ENCODE data around the gene GRB2.

The GRB2 gene

DNA sequence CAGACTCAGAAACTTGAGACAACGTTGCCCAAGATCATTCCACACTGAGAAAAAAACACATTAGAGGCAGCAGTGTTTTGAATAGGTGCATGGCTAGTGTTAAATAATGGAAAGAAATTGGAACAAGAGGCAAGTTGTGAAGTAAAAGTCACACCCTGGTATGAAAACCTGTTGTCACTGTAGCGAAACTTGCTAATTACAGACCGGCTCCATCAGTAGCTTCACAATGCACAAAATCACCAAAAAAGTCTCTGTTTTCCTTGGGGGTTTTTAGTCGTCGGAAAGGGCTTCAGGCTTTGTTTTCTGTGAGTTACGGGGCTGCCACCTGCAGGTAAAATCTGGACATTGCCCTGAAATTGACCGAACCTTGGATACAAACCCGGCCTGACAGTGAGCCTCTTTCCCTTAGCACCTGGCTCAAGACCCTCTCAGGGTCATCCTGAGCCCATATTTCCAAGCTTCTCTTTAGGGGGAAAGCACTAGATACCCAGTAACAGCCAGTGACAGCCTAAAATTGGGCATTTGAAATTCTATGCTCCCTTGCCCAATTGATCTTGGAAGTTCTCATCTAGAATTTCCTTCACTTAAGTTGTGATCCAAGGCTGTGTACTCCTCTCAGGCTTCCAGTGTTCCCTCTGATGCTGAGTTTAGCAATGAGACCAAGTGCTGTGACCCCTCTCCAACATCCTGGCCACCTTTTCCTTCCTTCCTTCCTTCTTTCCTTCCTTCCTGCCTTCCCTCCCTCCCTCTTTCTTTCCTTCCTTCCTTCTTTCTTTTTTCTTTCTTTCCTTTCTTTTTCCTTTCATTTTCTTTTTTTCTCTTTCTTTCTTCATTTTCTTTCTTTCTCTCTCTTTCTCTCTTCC, 7.2 kb upstream of the GRB2 start:
- peak; percentile 61 for DNase-seq

DNA sequence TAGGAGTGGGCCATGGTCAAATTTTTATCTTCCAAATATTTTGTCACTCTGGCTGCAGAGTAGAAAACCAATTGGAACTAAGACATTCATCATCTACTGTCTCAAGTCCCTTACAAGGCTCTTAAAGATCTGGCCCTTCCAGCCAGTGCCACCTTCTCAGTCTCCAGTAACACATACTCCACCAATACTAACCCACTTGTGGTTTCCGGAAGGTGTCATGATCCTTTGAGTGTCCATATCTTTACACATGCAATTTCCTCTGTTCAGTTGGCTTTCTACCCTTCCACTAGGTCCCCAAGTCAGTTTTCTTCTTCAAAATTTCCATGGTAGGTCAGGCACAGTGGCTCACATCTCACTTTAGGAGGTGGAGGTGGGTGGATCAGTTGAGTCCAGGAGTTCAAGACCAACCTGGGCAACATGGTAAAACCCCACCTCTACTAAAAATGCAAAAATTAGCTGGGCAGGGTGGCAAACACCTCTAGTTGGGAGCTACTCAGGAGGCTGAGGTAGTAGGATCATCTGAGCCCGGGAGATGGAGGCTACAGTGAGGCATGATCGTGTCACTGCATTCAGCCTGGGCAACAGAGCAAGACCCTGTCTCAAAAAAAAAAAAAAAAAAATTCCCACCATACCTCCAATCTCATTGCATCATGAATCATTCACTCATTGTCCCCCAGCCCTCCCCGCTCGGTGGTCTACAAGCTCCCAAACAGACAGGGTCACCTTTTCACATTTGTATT, 6.0 kb upstream of the GRB2 start:
- no peak for DNase-seq

DNA sequence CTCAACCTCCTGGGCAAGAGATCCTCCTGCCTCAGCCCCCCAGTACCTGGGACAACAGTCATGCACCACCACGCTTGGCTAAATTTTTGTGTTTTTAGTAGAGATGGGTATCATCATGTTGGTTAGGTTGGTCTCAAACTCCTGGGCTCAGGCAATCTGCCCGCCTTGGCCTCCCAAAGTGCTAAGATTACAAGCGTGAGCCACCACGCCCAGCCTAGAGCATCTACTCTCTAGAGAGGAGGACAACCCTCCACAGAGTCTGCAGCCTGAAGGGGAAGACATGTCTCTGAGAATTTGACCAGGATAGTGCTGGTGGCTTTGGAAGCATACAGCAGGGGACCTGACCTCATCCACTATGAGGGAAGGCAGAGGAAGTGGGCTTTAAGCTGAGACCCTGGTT, 4.7 kb upstream of the GRB2 start:
- DNase-seq, result no peak

DNA sequence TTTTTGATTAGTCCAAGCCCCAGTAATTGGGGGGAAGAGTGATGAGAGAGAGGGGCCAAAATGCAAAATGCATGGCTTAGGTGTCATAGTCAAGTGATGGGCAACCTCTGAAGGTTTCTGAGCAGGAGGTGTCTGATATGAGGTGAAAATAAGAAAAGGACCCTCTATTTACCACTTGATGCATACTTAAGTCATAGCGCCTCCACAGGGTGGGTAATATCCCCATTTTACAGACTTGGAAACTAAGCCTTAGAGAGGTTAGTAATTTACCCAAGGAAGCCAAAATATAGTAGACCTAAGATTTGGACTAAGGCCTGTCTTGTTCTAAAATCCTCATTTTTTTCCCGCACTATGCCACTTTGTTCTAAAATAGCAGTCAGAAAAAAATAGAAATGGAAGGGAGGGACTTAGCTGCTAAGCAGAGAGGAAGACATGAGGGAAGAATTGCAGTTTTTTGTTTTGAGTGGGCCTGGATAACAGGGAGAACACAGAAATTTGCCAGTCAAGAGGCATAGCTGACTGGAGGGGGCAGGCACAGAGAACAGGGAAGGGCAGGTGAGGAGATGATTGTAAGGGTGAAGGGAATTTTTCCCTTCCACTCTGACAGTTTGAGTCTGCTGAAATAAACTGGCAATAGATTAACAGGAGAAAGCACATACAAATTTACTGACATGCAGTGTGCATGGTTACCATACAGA, 2.3 kb upstream of the GRB2 start:
- DNase-seq, result no peak

DNA sequence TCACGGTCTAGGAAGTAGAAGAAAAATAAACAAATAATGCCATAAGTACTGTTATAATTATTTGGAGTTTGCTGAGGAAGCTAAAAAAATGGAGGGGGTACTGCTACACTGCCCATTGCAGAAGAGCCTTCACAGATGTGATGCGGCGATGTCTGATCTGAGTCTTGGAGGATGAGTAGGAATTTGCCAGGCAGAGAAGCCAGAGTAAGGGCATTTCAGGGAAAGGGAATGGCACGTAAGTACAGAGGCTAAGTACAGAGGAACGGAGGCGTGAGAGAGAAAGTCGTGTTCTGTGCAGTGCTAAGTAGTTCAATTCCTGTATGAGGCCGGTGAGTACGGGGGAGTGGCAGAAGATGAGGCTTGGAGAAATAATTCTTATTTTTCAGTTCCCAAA, 741 bp upstream of the GRB2 start:
- DNase-seq, result no peak

DNA sequence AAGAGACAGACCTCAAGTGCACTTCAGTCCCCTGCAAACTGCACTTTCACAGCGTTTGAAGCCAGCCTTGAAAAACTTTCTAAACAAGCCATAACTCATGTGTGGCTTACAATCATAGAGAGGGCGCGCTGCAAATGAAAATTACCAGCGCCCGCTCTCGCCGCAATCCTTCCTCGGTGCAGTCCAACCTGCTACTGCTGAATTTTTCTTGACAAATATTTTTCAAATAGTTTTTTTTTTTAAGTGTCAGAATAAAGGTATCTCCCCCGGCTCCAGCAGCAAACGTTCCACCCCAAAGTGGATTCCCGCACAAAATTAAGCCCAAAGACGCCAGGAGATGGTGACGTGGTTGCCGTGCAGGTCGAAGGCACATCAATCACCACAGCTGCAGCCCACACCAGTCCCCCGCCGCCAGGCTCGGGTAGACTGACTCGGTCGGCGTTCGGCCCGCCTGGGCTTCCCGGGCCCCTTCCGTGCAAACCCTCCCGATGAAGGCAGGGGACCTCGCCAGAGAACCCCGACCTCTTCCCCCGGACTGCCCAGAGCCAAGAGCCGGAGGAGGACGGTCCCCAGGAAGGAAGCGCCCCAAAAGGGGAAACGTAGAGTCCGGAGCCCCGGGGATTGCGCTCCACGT, 630 bp downstream of the GRB2 start:
- peak; percentile 56 for DNase-seq

DNA sequence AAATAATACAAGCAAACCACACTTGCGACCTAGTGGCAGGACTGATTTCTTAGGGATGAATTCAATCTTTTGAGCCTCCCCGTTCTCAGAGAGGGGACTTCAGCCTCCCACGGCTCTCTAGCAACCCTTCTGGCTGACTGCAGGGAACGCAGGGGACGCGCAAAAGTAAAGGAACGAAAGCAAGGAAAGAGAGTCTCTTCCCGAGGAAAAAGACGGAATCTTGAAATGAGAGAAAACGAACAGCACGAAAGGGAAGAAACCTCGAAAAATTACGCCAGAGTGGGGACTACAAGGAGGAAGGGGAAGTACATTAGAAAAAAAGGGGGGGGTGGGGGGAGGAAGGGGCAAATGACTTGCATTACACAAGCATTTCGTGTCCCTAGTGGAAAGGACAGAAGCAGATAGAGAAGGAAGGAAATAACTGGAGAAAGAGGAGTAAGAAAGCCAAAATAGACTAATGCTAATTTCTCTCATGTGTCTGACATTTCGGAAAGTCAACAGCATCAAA, 1.2 kb downstream of the GRB2 start:
- DNase-seq, result peak; percentile 38

DNA sequence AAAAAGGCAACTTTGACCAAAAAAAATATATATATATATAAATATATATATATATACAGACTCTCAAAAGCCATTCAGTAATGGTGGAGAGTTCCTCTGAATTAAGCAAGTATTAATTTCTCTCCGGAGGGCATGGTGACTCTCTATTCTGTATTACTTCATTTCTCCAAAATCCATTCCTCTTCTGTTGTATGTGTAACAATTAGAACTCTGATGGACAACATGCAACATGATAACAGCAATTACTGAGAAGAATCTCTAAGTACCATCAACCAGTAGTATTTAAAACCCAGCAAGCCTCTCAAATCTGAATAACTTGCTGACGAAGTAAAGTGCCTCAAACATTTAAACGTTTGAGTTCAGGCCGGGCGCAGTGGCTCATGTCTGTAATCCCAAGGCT, 2.3 kb downstream of the GRB2 start:
- no peak for DNase-seq

DNA sequence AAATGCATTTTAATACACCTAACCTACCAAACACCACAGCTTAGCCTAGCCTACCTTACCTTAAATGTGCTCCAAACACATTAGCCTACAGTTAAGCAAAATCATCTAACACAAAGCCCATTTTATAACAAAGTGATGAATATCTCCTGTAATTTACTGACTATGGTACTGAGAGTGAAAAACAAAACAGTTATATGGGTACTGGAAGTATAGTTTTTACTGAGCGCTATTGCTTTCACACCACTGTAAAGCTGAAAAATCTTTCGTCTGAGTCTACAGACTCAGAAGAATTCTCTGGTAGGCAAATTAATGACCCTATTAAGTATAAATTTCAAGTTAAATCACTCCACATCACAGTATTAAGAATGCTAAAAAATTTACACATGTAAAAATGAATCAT, 3.5 kb downstream of the GRB2 start:
- DNase-seq, result no peak

DNA sequence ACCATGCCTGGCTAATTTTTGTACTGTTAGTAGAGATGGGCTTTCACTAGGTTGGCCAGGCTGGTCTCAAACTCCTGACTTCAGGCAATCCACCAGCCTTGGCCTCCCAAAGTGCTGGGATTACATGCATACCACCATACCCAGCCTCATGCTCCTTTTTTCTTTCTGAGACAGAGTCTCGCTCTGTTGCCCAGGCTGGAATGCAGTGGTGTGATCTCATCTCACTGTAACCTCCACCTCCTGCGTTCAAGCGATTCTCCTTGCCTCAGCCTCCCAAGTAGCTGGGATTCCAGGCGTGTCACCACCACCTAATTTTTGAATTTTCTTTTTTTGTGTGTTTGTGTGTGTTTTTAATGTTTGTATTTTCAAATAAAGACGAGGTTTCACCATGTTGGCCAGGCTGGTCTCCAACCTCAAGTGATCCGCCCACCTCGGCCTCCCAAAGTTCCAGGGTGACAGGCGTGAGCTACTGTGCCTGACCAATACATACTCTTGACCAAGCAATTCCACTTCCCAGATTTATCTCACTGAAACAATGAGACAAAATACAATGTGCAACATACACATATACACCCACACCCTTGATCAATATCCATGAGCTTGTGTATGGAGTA, 5.0 kb downstream of the GRB2 start:
- DNase-seq, result no peak

DNA sequence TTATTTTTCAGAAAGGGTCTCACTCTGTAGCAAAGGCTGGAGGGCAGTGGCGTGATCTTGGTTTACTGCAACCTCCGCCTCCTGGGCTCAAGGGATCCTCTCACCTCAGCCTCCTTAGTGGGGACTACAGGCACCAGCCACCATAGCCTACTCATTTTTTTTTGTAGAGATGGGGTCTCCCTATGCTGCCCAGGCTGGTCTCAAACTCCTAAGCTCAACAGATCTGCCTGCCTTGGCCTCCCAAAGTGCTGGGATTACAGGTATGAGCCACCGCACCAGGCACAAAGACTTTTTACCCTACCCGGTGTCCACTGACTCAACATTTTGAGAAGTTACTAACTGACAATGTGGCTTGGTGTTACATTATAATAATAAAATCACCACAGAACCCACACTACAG, 7.2 kb downstream of the GRB2 start:
- DNase-seq, result no peak

DNA sequence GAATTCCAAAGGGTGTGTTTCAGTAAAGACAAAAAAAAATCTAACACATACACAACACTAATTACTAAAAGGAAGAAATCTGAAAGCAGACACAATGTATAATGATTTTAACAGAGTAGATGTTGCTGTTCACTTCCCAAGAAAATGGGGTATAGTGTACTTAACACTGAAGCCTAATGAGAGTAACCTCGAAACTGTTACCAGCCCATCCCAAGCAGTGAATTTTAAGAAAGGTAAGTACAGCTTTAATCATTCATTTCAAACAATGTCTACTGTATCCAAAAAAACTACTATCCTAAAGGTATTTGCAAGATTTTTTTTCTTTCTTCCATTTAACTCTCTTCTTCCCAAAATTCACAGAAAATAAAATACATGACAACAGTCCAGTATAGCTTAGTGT, 8.3 kb downstream of the GRB2 start:
- DNase-seq, result no peak

DNA sequence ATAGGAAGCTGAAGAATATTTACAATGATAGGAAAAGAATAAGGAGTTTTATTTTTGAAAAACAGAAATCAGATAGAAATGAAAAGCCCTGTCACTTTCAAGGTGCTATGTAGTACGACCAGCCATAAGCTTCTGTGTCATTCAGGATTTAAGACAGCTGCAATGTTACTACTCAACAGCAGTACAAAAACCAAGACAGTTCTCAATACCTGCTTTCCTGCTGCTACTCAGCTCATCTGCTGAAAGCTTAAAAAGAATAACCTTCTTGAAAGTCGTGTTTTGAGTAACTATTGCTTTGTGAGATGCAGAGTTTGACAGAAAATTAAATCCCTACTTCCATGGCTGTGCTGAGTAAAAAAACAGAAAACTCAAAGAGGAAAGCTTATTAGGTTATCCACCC, 8.7 kb downstream of the GRB2 start:
- DNase-seq, result no peak

DNA sequence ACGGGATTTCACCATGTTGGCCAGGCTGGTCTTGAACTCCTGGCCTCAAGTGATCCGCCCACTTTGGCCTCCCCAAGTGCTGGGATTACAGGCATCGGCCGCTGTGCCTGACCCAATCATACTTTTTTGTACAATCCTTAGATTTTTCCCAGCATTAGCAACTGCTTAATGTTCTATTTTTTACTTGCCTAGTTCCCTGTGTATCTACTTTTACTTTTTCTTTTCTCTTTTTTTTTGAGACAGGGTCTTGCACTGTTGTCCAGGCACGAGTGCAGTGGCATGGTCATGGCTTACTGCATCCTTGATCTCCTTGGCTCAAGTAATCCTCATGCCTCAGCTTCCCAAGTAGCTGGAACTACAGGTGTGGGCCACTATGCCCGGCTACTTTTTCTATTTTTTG, 9.5 kb downstream of the GRB2 start:
- DNase-seq, result no peak

DNA sequence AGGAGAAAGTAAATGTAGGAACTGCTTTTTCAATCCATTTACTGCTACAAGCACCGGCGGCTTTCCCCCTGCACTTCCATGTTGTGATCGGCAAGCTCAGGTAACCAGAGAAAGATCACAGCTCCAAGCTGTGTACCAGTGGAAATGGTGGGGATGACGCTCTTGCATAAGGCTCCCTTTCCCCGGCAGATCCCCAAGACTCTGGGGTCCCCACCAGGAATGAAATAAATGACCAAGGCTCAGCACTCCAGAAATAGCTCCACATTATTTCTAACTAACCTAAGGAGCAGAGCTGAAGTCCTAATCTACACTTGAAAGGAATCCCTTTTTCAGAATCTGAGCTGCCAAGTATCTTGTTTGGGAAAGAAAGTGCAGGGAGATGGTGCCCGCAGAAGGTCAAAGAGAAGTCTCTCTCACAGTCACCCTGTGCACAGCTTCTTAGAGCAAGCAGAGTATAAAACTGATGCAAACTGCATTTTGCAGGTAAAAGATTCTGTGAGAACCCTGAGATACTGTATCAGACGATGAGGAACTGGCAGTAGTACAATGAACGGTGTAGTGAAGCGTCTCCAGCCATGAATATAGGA, 11.1 kb downstream of the GRB2 start:
- DNase-seq, result no peak

DNA sequence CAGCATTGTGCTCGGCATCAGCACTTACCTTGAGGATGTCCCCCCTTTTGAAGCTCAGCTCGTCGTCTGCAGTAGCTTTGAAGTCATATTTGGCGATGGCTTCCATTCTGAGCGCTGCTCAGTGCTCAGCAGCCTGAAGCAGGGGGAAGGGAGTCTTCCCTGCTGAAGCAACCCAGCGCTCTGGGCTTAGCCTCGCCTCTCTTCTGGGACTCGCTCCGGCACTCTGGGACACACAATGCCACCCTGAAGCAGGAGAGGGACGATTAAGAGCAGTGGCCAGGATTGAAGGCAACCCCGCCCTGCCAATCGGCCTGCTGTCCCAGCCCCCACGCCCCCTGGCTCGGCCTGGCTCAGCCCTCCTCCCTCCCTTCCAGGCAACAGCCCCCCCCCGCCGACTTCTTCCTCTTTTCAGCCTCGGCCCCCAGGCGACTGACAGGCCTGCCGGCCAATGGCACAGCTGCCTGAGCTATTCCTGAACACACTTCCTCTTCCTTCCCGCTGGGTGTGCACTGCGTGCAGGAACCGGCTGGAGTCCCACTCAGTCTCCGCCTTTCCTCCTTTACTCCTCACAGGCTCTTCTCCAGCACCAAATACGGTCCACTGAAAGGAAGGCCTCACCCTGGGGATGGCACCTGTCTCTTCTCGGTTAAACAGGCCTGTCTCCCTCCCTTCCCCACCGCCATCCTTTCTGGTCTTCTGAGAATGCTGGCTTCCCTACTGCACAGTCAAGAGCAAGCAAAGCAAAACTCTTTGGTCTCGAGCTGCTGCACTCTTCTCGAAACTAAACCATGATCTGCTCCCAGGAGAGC, 11.8 kb downstream of the GRB2 start:
- DNase-seq, result peak; percentile 77

DNA sequence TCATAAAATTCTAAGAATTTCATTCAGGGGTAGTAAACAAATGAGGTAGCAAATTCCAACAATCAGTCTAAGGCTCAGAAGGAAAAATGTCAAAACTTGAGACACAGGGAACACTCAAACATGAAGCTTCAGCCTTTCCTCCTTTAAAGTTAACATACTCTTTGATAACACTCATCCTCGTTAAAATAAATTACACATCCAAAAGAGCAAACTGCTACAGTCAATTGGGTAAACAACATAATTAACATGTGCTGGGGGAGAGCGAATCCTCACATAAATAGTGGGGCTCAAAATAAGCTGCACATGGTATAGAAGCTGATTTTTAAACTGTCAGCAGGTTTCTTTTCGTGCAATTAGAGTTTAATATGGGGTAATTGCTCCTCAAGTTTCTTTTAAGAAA, 12.9 kb downstream of the GRB2 start:
- no peak for DNase-seq

DNA sequence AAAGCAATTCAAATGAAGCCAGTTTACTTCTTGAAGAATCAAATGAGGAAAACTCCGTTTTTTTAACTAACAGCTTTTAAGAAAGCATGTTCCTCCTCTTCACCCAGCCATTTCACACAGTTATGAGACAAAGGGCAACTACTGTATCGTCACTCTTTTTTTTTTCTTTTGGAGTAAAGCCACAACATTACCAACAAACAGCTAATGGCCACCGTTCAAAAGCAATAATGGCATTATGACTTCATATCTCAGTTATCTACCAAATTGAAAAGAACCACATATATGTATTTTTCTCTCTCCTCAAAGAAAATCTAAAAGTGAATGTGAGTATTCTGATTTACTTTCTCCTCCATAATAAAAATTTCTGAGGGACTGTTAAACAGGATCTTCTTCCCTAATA, 14.5 kb downstream of the GRB2 start:
- DNase-seq, result no peak

DNA sequence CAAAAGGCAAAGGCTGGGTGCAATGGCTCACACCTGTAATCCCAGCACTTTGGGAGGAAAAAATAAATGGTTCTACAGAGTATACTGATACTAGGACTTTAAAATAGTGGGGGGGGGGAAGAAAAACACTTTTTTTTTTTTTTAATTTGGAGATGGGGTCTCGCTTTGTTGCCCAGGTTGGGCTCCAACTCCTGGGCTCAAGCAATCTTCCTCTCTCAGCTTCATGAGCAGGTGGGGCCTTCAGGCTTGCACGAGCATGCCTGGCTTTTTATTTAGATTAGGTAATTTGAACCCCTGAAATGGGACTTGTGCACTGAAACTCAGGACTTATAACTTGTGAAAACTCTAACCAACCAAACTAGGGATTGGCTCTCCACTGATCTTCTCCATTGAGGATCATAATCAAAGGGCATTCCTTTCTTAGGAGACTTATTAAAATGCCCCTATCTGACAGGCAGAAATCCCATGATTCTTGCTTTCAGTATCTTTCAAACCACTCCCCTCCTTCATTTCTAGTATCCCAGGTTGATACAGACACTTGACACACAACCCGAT, 16.9 kb downstream of the GRB2 start:
- no peak for DNase-seq

DNA sequence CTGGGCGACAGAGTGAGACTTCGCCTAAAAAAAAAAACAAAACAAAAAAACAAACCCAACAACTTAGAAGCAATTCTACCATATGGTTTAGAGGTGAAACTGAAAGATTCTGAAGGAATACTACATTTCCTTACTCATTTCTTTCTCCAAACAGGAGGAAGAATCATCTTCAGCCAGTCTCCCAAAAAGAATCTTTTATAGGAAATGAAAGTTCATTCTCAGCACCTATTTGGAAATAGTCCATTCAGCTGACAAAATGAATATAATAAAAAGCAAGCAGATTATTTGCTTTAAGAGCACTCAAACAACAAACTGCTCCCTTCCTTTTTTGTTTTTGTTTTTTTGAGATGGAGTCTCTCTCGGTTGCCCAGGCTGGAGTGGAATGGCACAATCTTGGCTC, 17.7 kb downstream of the GRB2 start:
- DNase-seq, result no peak

DNA sequence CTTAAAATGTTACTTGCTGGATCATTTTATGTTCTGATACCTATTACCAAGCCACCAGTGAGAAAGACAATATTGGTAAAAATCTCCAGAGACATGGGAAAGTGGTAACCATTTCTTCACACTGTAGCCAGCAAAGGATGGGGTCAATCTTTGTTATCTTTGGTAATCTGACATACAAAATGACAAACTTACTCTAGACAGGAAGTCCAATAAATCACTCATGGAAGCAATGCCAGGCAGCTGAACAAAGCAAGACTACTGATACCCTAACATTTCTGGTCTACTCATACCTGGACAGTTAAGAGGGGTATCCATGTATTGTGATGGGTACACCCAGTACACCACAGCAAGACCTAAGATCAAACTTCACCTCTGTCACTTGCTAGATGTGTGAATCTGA, 19.0 kb downstream of the GRB2 start:
- DNase-seq, result no peak

Data from stimulated activated naive CD4-positive, alpha-beta T cell treated with Interleukin-2 at 50 U/mL for 16 hours (primary cell).